NCI-H1092 treated with DMSO at 0.1 percent for 48 hours (cell line): ENCODE measurements around the gene RCBTB2.
"Not testable (repeated sequence)": the region's sequence is repeated elsewhere in the genome, so short reads cannot be mapped to it uniquely, and the experiment has no call there.

Source experiments
- DNase-seq: peaks from one replicate; lab custom pipeline; 2025; lab: John Stamatoyannopoulos, UW

RCBTB2 gene

GRCh38 chr13:48532506-48533499 is at the start of gene RCBTB2:
Gene RCBTB2, minus strand, starts transcription at chr13:48533080. Its CDS starts 11,141 bp downstream, at chr13:48521939.
- peak; percentile 94 for DNase-seq

GRCh38 chr13:48582084-48582483 is 49.2 kb upstream of the RCBTB2 start:
- no peak for DNase-seq

- DNase-seq = no peak
Observed at GRCh38 chr13:48580896-48581295, 48.0 kb upstream of the RCBTB2 start.

GRCh38 chr13:48580185-48580803 is 47.4 kb upstream of the RCBTB2 start:
- peak; percentile 50 for DNase-seq

GRCh38 chr13:48579919-48580180 is 47.0 kb upstream of the RCBTB2 start:
- DNase-seq = not testable (repeated sequence)

- no peak for DNase-seq
Observed at GRCh38 chr13:48579165-48579918, 46.5 kb upstream of the RCBTB2 start.

- no peak for DNase-seq
Observed at GRCh38 chr13:48578516-48579164, 45.8 kb upstream of the RCBTB2 start.

- DNase-seq = no peak
Observed at GRCh38 chr13:48576448-48577010, 43.6 kb upstream of the RCBTB2 start.

- DNase-seq = no peak
Observed at GRCh38 chr13:48575031-48575430, 42.2 kb upstream of the RCBTB2 start.

GRCh38 chr13:48574041-48574796 is 41.3 kb upstream of the RCBTB2 start:
- no peak for DNase-seq

GRCh38 chr13:48573213-48574007 is 40.5 kb upstream of the RCBTB2 start:
- DNase-seq = no peak

GRCh38 chr13:48571126-48571913 is 38.4 kb upstream of the RCBTB2 start:
- no peak for DNase-seq

- DNase-seq = no peak
Observed at GRCh38 chr13:48570216-48570828, 37.4 kb upstream of the RCBTB2 start.

- DNase-seq = no peak
Observed at GRCh38 chr13:48569104-48569666, 36.3 kb upstream of the RCBTB2 start.

GRCh38 chr13:48568370-48569103 is 35.7 kb upstream of the RCBTB2 start:
- no peak for DNase-seq

- DNase-seq = no peak
Observed at GRCh38 chr13:48567515-48568369, 34.9 kb upstream of the RCBTB2 start.

- DNase-seq = no peak
Observed at GRCh38 chr13:48564056-48564455, 31.2 kb upstream of the RCBTB2 start.
